CD4-positive, alpha-beta memory T cell (primary cell): ENCODE results near the gene PLCD4. TPM values are rescaled to one million over a fixed set of nuclear protein-coding genes. Genes with fewer than 3 reads are reported as not detected.
A peak's percentile ranks its signal among the peaks of the same experiment; 100 is the strongest.

Experiments
- CTCF ChIA-PET: fragments of 350-600 bp; sonication (Branson Sonifier 250); formaldehyde crosslinking; loops from one replicate; lab custom pipeline; 2021; ENCODE audit warnings: inconsistent platforms; ENCODE audit not compliant: partially characterized antibody; lab: Charles Lee
- POLR2A ChIA-PET: fragments of 350-600 bp; sonication (Branson Sonifier 250); formaldehyde crosslinking; loops from one replicate; lab custom pipeline; 2021; ENCODE audit not compliant: partially characterized antibody; lab: Charles Lee
- DNase-seq, 5 donors: peaks; one replicate each; pipeline versions ENCODE4 v3.0.0 to v3.0.0-alpha.2; 2020 to 2022; ENCODE audit warnings: mixed read lengths in 1 of 5
- H3K27ac ChIP-seq: one replicate; pipeline ENCODE4 v1.7.0; 2013; ENCODE audit warnings: low read depth, low read length
- H3K27me3 ChIP-seq: 2 replicates; pipeline ENCODE4 v1.7.0; 2013; ENCODE audit warnings: mild to moderate bottlenecking, low read length, moderate library complexity; ENCODE audit not compliant: insufficient read depth
- H3K36me3 ChIP-seq: 2 replicates; pipeline ENCODE4 v1.7.0; 2013; ENCODE audit warnings: mild to moderate bottlenecking, low read length, moderate library complexity; ENCODE audit not compliant: insufficient read depth
- H3K4me1 ChIP-seq: 2 replicates; pipeline ENCODE4 v1.7.0; 2013; ENCODE audit warnings: mild to moderate bottlenecking, low read length, moderate library complexity; ENCODE audit not compliant: insufficient read depth
- H3K4me3 ChIP-seq, 2 donors: one replicate each; pipeline ENCODE4 v1.7.0; 2013; ENCODE audit warnings: low read length in 2 of 2, mild to moderate bottlenecking in 1 of 2
- H3K9me3 ChIP-seq, 2 donors: one replicate each; pipeline ENCODE4 v1.7.0; 2013; ENCODE audit warnings: low read length in 2 of 2, control low read depth in 1 of 2; ENCODE audit not compliant: control insufficient read depth in 1 of 2
- H3K27ac Mint-ChIP-seq, 7 donors: one replicate each; pipeline ENCODE4 v1.8.0; 2020 to 2021; ENCODE audit warnings: mixed read lengths in 7 of 7, mild to moderate bottlenecking in 6 of 7, inconsistent platforms in 3 of 7, moderate library complexity in 3 of 7
- H3K27me3 Mint-ChIP-seq, 2 donors: one replicate each; pipeline ENCODE4 v1.8.0; 2020 to 2021; ENCODE audit warnings: mixed read lengths in 2 of 2
- H3K36me3 Mint-ChIP-seq, 2 donors: one replicate each; pipeline ENCODE4 v1.8.0; 2020 to 2021; ENCODE audit warnings: mixed read lengths in 2 of 2, inconsistent platforms in 1 of 2, mild to moderate bottlenecking in 1 of 2
- H3K4me1 Mint-ChIP-seq, 4 donors: one replicate each; pipeline ENCODE4 v1.8.0; 2020 to 2021; ENCODE audit warnings: mixed read lengths in 4 of 4, mild to moderate bottlenecking in 1 of 4
- H3K4me3 Mint-ChIP-seq, 8 donors: one replicate each; pipeline ENCODE4 v1.8.0; 2020 to 2021; ENCODE audit warnings: mixed read lengths in 8 of 8, mild to moderate bottlenecking in 7 of 8, moderate library complexity in 6 of 8, inconsistent platforms in 3 of 8
- H3K9me3 Mint-ChIP-seq, 8 donors: one replicate each; pipeline ENCODE4 v1.8.0; 2020 to 2021; ENCODE audit warnings: mixed read lengths in 8 of 8, mild to moderate bottlenecking in 5 of 8, inconsistent platforms in 3 of 8, moderate library complexity in 1 of 8
- intact Hi-C: fragments of 100-400 bp; cut with micrococcal nuclease; formaldehyde crosslinking; loops from one replicate; pipeline ENCODE4 v1.15.1; 2023
- polyA plus RNA-seq, 2 donors: library from polyadenylated mRNA; unstranded; fragments of 300-500 nt; fragmentation: Illumina TruSeq; gene quantifications; one replicate each; pipeline ENCODE4 v1.2.3, GENCODE V29; 2021
- total RNA-seq, 2 experiments: library from RNA; stranded (reverse); gene quantifications; one replicate each; pipeline ENCODE4 v1.2.3, GENCODE V29; 2021

Gene PLCD4
- total and polyA plus RNA-seq, 4 experiments from 2014 or later: 0.26 to 0.49 (median 0.30) TPM; not detected in 1

GRCh38 chr2:218671654-218672566 is 64.2 kb downstream of the PLCD4 start, which contains the start of the genes RNF25 and STK36:
RNF25 (minus strand) TSS chr2:218672002; CDS start chr2:218671970, 32 bp downstream.
STK36 (plus strand) TSS chr2:218672086; CDS start chr2:218672830, 744 bp downstream.
- peaks cover 18% of the 10 kb centered on the region for H3K4me1 ChIP-seq
- peak; percentile 78 to 88 (median 81) for DNase-seq
- peak within 1 kb of the TSS; percentile 77 to 97 for H3K4me3 ChIP-seq
- Mint-ChIP-seq H3K4me3 (peak within 1 kb of the TSS; percentile 95 to 98 (median 96)), H3K27ac (peak within 1 kb of the TSS; percentile 89 to 98 (median 98)), H3K9me3 (no peaks in the 10 kb centered on the region), H3K27me3 (no peaks in the 10 kb centered on the region), H3K4me1 (peaks cover 13 to 26% (median 19%) of the 10 kb centered on the region in 4 donors), H3K36me3 (peaks cover 14 to 35% of the 10 kb centered on the region in 2 donors)
- POLR2A ChIA-PET: interaction anchor here (0.5 to 3.4 kb wide), 13 partner anchors 13 to 925 kb away, joined by 3 to 67 read pairs (median 3); partner anchors contain the start of genes BCS1L, GLB1L, STK11IP and STK16
- H3K9me3 ChIP-seq: no peaks in the 10 kb centered on the region
- H3K27ac ChIP-seq: peak within 1 kb of the TSS; percentile 81
- peaks cover 13% of the 10 kb centered on the region for H3K36me3 ChIP-seq
- H3K27me3 ChIP-seq: no peaks in the 10 kb centered on the region
- intact Hi-C loops: loop anchor here (1.0 to 5.0 kb wide), 4 partner anchors 13 to 266 kb away; partner anchors contain the start of genes BCS1L, CNOT9, TTLL4 and USP37
- CTCF ChIA-PET: interaction anchor here (0.7 to 7.2 kb wide), 7 partner anchors 12 to 205 kb away, joined by 3 to 51 read pairs (median 6); partner anchors contain the start of genes BCS1L, TTLL4 and ZNF142

- H3K27ac ChIP-seq: no peak overlapping the region
- Mint-ChIP-seq H3K9me3 (no peaks in the 10 kb centered on the region), H3K27me3 (no peaks in the 10 kb centered on the region), H3K27ac (peak overlapping the region in 1 of 7 donors; percentile 25), H3K4me1 (peaks cover 0 to 1% (median 0%) of the 10 kb centered on the region in 4 donors), H3K36me3 (peaks cover 16 to 21% of the 10 kb centered on the region in 2 donors), H3K4me3 (no peak overlapping the region)
- intact Hi-C loops: no loop called here
- H3K4me3 ChIP-seq: no peak overlapping the region
- no peaks in the 10 kb centered on the region for H3K27me3 ChIP-seq
- no peaks in the 10 kb centered on the region for H3K9me3 ChIP-seq
- no peaks in the 10 kb centered on the region for H3K4me1 ChIP-seq
- H3K36me3 ChIP-seq: no peaks in the 10 kb centered on the region
- DNase-seq: no peak
- CTCF ChIA-PET: no interaction called here
- POLR2A ChIA-PET: no interaction called here
Observed at GRCh38 chr2:218679119-218679518, 71.4 kb downstream of the PLCD4 start.

GRCh38 chr2:218680061-218680460 is 72.4 kb downstream of the PLCD4 start:
- POLR2A ChIA-PET: no interaction called here
- H3K27me3 ChIP-seq: no peaks in the 10 kb centered on the region
- no peak overlapping the region for H3K27ac ChIP-seq
- CTCF ChIA-PET: no interaction called here
- Mint-ChIP-seq H3K9me3 (no peaks in the 10 kb centered on the region), H3K36me3 (peaks cover 16 to 21% of the 10 kb centered on the region in 2 donors), H3K4me3 (no peak overlapping the region), H3K4me1 (peaks cover 0 to 1% (median 0%) of the 10 kb centered on the region in 4 donors), H3K27me3 (no peaks in the 10 kb centered on the region), H3K27ac (no peak overlapping the region)
- no peaks in the 10 kb centered on the region for H3K36me3 ChIP-seq
- DNase-seq: no peak
- H3K4me3 ChIP-seq: no peak overlapping the region
- intact Hi-C loops: no loop called here
- H3K4me1 ChIP-seq: no peaks in the 10 kb centered on the region
- H3K9me3 ChIP-seq: no peaks in the 10 kb centered on the region

Other genes with a start within 250 kb of the PLCD4 start
- 1 to 10 TPM; 1.3 to 1.9 TPM for gene SLC11A1, start 225.6 kb upstream of the PLCD4 start, total RNA-seq
- gene SLC11A1, start 225.6 kb upstream of the PLCD4 start, polyA plus RNA-seq: under 1 TPM; 0.37 to 0.92 TPM
- 100 to 1,000 TPM; 182 to 183 TPM for gene CTDSP1, start 208.0 kb upstream of the PLCD4 start, total RNA-seq
- gene CTDSP1, start 208.0 kb upstream of the PLCD4 start, polyA plus RNA-seq: 10 to 100 TPM; 26.4 to 37.7 TPM
- gene VIL1, start 188.8 kb upstream of the PLCD4 start, total RNA-seq: not detected
- not detected for gene VIL1, start 188.8 kb upstream of the PLCD4 start, polyA plus RNA-seq
- gene USP37, start 39.5 kb upstream of the PLCD4 start, total RNA-seq: 10 to 100 TPM; 28.2 to 29.1 TPM
- 10 to 100 TPM in 1 of 2 donors, 1 to 10 TPM in 1; 8.5 to 11.0 TPM for gene USP37, start 39.5 kb upstream of the PLCD4 start, polyA plus RNA-seq
- gene CNOT9, start 39.1 kb upstream of the PLCD4 start, total RNA-seq: 10 to 100 TPM; 53.9 to 58.0 TPM
- gene CNOT9, start 39.1 kb upstream of the PLCD4 start, polyA plus RNA-seq: 10 to 100 TPM; 19.4 to 22.9 TPM
- gene ZNF142, start 51.7 kb downstream of the PLCD4 start, total RNA-seq: 10 to 100 TPM; 44.4 to 54.5 TPM
- gene ZNF142, start 51.7 kb downstream of the PLCD4 start, polyA plus RNA-seq: 10 to 100 TPM in 1 of 2 donors, 1 to 10 TPM in 1; 1.9 to 17.3 TPM
- 10 to 100 TPM; 53.0 to 57.2 TPM for gene BCS1L, start 51.8 kb downstream of the PLCD4 start, total RNA-seq
- gene BCS1L, start 51.8 kb downstream of the PLCD4 start, polyA plus RNA-seq: 10 to 100 TPM; 13.9 to 18.2 TPM
- gene RNF25, start 64.1 kb downstream of the PLCD4 start, total RNA-seq: 10 to 100 TPM; 28.6 to 32.9 TPM
- gene RNF25, start 64.1 kb downstream of the PLCD4 start, polyA plus RNA-seq: 10 to 100 TPM; 13.5 to 22.8 TPM
- gene STK36, start 64.2 kb downstream of the PLCD4 start, total RNA-seq: 10 to 100 TPM; 25.8 to 27.3 TPM
- gene STK36, start 64.2 kb downstream of the PLCD4 start, polyA plus RNA-seq: 1 to 10 TPM; 3.7 to 4.3 TPM
- gene TTLL4, start 102.9 kb downstream of the PLCD4 start, total RNA-seq: 10 to 100 TPM; 23.1 to 26.1 TPM
- gene TTLL4, start 102.9 kb downstream of the PLCD4 start, polyA plus RNA-seq: 1 to 10 TPM in 1 of 2 donors, under 1 TPM in 1; 0.36 to 5.3 TPM
- 1 to 10 TPM; 7.2 to 8.1 TPM for gene CYP27A1, start 174.2 kb downstream of the PLCD4 start, total RNA-seq
- under 1 TPM in 1 of 2 donors, not detected in 1; 0.15 TPM for gene CYP27A1, start 174.2 kb downstream of the PLCD4 start, polyA plus RNA-seq
- gene PRKAG3, start 223.9 kb downstream of the PLCD4 start, total RNA-seq: not detected
- not detected for gene PRKAG3, start 223.9 kb downstream of the PLCD4 start, polyA plus RNA-seq